Suppressor macrophage treated with lipopolysaccharide for 4 hours (primary cell): Measurements from ENCODE around the gene MAP2K7.
A peak's percentile ranks its signal among the peaks of the same experiment; 100 is the strongest.

ENCODE experiments used
- DNase-seq: peaks from one replicate; pipeline ENCODE4 v3.0.0-alpha.2; 2020

The MAP2K7 gene

DNA sequence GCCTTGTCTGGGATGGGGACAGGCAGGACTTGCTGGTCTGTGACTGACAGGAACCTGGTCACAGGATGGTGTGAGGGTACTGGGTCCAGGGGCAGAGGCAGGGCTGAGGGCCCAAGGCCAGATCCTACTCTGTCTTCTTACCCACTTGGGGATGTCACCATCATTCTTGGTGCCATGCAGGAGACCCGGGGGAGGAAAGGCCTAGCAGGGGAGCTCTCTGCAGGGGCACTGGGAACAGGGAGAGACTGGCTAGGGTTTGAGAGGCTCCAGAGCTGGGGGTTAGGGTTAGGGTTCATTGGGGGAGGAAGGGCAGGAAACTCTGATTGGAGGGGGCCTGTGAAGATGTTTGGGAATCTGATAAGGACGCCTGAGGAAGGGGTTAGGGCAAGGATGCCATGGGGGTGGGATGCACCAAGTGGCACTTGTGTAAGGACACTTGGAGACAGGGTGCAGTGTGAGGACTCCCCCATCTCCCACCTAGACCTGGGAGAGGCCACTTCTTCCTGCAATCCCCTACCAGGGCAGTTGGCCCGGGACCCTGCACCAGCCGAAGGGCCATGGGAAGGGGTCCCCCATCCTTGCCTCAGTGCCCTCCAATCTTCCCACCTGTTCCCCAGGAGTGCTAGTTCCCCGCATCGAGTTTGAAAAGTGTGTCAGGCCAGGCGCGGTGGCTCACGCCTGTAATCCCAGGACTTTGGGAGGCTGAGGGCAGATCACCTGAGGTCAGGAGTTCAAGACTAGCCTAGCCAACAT is 36.4 kb upstream of the MAP2K7 start:
- DNase-seq = no peak

DNA sequence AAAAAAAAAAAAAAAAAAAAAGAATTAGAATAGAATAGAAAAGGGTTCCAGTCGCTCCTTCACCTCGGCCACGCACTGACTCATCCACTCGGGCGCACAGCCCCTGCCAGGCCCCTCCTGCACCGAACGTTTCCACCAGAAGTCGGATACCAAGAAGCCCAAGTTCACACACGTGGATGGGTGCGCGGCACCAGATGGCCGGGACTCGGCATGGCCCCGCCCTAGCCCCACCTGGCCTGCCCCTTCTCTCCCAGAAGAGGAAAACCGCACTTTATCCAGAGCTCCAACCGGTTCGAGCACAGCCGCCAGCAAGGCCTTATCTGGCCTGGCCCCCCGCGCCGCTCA is 35.4 kb upstream of the MAP2K7 start:
- DNase-seq = no peak

DNA sequence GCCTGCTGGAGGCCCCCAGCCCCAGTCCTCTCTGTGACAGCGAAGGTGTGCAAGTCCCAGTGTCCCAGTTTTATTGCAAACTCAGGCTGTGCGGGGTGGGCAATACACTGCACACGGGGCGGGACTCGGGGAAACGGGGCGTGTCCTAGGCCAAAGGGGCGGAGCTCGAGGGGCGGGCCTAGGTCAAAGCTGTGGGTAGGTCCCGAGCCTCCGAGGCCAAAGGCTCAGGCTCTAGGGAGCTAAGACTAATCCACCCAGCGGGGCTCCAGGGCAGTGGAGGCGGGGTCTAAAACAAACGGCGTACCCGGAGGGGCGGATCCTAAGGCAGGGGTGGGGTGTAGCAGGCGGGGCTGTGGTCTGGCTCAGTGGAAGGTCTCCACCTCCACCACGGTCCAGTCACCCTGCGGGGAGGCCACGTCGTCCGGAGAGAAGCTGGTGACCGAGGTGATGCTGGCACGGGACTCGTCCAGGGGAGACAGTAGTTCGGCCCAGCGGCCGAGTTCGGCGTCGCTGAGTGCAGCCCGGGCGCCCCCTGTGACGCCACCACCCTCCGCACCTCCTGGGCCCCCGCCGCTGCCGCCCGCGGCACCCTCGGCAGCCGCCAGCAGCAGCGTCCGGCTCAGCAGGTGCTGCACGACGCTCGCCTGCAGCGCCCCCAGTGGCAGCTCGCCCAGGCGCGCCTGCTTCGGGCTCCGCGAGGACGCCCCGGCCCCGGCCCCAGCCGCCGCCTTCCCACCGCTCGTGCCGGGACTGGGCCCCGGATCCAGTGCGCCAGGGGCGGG is 34.8 kb upstream of the MAP2K7 start:
- peak; percentile 73 for DNase-seq

DNA sequence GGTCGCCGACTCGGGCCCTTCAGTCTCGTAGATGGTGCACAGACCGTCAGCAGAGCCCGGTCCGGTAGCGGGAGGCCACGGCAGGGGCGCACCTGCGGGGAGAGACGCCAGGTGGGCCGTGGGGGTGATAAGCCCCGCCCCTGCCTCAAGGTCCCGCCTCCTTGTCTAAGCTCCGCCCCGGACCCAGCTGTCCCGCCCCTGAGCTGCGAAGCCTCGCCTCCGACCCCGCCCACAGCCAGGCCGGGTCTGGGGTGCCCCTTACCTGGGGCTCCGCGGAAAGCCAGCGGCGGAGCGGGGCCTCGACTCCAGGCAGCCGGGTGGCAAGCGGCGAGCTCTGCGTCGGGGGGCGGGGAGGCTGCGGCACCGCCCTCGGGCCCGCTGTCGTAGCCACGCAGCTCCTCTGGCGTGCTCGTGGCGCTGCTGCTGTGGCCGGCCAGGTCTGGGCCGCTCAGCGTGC is 34.2 kb upstream of the MAP2K7 start:
- peak; percentile 34 for DNase-seq

DNA sequence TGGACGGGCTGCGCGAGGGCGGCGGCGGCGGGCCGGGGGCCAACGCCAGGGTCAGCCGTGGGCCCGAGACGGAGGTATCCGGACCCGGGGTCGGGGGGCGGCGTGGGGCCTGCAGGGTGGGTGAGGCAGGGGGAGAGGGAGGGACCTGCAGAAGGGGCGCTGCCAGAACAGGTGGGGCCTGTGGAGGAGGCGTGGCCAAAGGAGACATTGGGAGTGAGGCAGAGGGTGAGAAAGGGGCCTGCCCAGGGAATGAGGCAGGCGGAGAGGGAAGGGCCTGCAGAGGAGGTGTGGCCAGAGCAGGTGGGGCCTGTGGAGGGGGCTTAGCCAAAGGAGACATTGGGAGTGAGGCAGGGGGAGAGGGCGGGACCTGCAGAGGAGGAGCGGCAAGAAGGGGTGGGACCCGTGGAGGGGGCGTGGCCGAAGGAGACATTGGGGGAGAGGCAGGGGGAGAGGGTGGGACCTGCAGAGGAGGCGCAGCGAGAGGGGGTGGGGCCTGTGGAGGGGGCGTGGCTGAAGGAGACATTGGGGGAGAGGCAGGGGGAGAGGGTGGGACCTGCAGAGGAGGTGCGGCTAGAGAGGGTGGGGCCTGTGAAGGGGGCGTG is 33.7 kb upstream of the MAP2K7 start:
- DNase-seq = no peak

DNA sequence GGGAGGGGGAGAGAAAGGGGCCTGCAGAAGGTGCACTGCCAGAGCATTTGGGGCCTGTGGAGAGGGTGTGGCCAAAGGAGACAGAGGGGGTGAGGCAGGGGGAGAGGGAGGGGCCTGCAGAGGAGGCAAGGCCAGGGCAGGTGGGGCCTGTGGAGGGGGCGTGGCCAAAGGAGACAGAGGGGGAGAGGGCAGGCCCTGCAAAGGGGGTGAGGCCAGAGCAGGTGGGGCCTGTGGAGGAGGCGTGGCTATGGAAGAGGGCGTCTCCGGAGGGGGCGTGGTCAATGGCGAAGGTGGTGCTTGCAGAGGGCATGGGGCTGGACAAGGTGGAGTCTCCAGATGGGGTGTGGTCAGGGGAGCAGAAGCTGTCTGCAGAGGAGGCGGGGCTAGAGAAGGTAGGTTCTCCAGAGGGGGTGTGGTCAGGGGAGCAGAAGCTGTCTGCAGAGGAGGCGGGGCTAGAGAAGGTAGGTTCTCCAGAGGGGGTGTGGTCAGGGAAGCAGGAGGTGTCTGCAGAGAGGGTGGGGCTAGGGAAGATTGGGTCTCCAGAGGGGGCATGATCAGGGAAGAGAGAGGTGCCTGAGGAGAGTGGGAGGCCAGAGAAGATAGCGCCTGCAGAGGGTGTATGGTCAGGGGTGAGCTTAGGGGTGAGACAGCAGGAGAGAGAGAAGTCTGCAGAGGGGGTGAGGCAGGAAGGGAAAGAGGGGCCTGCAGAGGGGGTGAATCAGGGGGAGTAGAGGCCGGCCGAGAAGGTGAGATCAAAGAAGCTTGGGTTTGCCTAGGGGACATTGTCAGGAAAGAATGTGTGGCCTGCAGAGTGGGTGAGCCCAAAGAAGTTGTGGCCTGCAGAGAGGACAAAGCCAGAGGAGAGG is 32.9 kb upstream of the MAP2K7 start:
- DNase-seq = peak; percentile 34

DNA sequence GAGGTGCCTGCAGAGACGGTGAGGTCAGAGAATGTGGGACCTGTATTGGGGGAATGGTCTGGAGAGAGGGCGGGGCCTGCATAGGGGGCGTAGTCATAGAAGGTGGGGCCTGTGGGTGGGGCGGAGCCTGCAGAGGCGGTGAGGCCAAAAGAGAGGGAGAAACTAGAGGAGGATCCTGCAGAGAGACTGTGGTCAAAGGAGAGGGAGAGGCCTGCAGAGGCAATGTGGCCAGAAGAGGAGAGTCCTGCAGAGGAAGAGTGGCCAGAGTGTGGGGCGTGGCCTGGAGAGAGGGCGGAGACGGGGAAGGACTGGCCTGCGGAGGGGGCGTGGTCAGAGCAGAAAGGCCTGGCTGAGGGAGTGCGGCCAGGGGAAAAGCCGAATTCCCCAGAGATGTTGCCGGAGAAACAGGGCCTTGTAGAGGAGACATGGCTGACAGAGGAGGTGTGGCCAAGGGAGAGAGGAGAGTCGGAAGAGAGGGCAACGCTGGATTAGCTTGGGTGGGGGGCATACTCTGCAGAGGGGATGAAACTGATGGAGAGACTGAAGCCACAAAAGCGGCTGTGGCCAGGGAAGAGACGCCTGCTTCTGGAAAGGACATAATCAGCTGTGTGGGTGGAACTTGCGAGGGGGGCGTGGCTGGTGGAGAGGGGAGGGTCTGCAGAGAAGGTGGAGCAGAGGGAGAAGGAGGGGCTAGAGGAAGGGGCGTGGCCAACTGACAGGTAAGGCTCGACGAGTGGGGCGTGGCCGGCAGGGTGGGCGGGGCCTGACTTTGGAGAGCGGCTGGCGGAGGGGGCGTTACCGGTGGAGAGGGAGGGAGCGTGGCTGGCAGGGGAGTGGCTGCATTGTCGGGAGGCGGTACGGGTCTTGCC is 32.0 kb upstream of the MAP2K7 start:
- peak; percentile 81 for DNase-seq

DNA sequence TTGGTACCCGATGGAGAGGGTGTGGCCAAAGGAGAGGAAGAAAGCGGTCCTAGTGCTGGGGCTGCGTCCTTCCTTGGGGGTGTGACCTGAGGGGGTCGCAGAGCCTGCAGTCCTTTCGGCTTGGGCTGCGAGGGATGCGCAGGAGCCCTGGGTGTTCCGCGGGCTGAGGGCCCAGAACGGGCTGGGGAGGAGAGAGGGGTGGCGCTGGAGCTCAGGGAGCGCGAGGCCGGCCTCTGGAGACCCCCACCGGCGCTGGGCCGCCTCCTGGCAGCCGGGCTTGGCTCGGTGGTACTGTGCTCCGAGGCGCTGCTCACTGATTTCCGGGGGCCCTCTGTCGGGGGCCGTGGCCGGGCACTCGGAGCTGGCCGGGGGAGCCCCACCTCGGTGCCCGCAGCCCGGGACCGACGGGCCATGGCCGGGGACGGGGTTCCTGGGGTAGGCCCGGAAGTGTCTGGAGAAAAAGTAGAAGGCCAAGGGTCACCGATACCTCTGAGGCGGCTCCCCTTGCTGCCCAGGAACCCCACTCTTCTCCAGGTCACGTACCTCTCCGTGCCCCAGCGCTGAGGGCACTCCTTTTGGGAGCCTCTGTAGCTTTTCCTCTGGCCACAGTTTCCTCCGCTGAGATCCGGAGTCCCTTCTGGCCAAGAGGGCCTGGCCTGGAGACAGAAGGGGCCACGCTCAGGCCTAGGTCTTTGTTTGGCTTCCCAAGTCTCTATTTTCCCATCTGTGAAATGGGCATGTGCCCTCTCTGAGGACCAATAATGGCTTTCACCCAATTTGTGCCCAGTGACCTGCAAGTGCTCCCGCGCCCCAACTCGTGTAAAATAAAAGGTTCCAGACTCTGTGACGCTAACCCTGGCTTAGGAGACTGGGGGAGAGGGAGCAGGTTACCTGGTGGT is 31.1 kb upstream of the MAP2K7 start:
- DNase-seq = no peak

DNA sequence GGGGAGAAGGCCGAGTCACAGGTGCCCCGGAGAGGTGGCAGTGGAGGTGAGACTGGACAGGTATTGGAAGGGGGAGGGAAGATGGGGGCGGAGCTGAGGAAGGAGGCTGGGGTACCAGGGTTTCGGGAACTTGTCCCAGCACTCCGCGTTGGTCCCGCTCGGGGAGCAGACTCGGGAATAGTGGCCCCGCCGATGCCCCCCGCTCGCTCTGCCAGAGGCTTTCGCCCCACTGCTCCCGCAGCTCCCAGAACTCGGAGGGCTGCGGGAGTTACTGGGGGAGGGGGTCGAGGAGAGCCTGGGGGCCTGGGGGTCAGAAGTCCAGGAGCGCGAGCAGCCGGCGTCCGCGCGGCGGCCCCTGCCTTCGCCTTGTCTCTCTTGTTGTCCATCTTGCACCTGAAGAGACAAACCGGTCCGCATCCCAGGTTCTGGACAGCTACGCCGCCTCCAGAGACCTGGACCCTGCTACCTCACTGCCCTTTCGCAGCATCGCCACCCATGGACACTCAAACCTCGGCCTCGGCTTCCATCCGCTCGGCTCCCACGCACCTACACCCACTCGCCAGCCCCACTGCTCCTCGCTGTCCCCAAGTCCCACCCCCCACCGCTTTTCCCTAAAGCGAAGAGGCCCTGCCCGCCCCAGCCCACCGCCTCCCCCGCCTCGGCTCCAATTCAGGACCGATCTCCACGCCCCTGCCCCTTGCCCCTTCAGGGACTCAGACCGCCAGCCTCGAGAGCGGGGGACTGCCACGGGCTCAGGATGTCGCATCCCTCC is 30.2 kb upstream of the MAP2K7 start:
- DNase-seq = no peak

DNA sequence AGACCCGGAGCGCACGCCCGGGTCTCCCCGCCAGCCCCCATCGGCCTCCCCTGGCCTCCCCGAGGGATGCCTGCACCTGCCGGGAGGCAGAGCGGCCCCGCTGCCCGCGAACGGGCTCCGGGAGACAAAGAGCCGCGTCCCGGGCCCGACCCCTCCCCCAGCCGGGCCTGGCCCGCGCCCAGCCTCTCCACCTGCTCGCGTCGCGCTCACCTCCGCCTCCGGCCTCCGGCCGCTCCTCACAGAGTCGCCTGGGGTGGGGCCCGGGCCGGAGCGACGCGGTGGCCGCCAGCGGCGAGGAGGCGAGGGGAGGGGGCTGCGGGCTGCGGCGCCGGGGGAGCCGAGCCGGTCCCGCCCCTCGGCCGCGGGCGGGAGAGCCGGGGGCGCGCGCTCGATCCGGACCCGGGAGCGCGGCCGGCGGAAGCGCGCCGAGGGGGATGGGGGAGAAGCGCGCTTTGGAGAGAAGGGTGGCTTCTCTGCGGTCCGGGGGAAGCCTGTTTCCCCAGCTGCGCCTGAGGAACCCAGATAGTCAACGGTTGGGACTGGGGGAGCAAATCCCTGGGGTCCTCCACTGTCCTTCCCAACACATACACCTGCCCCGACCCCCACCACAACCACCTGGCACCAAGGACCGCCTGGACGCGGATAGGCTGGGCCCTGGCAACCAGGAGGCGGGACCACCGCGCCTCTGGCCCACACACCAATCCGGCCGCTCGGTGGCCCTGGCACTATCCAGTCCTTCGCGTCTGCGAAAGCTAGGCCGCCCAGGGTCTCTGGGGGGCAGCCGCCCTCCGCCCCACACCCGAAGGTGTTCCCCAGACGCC is 29.4 kb upstream of the MAP2K7 start, which contains the start of gene PRR36:
Gene PRR36 (minus strand): TSS at position 315 of the 821 bp plus-strand sequence. CDS start 701 bp downstream, outside the sequence.
- DNase-seq = no peak

DNA sequence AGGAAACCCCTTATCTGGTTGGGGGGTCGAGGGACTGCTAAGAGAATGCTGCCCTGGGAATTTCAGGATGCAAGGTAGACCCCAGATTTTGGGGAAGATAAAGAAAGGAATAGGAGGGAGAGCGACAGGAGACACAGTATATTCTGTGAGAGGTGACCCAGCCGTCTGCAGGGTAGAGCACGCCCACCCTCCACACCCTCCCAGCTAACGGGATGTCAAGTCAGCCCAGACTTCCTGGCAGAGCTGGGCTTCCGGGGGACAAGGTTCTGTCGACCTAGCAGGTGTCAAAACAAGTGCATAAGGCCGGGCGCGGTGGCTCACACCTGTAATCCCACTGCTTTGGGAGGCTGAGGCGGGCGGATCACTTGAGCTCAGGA is 28.8 kb upstream of the MAP2K7 start:
- DNase-seq = no peak

DNA sequence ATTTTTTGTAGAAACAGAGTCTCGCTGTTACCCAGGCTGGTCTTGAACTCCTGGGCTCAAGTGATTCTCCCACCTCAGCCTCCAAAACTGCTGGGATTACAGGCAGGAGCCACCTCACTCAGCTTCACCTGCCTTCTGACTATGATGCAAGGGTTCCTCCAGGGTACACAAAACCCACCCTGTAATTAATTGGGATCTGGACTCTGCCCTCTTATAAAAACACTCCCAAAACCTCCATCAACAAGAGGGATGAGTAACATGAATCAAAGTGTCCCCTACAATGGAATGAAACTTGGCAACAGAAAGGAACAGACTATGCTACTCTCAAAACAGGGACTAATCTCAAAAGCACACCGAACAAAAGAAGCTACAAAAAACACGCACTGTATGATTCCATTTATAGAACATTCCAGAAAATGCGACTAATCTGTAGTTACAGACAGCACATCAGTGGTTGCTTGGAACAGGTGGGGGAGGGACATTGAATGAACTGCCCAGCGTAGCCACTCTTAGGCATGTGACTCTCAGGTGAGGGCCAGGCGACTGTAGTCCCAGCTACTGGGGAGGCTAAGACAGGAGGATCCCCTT is 26.3 kb upstream of the MAP2K7 start:
- DNase-seq = no peak

DNA sequence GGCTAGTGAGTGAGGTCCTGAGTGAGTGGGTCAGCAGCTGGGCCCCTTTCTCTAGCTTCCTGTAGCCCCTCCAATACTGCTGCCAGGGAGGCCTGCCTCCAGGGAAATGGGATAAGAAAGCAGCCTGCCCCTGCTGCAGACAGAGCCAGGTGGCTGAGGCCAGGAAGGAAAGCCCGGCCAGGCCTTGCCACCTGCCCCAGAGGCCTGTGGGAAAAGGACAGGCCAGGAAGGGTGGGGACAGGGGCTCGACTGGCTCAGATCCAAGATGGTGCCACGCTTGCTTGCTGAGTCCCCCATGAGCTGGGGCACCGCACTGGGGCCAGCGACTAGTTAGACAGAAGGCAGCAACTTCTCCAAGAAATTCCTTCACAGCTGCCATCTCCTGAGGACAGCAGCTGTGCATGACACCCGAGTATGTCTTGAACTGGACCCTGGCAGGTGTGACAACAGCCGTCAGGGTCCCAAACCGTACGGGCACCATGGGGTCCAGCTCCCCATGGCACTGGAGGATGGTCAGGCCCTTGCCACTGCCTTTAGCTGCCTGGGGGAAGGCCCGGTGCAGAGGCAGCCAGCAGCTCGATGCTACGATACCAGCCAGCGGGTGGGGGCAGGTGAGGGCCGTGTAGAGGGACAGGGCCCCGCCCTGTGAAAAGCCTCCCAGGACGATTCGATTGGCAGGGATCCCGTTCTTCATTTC is 24.4 kb upstream of the MAP2K7 start:
- no peak for DNase-seq

DNA sequence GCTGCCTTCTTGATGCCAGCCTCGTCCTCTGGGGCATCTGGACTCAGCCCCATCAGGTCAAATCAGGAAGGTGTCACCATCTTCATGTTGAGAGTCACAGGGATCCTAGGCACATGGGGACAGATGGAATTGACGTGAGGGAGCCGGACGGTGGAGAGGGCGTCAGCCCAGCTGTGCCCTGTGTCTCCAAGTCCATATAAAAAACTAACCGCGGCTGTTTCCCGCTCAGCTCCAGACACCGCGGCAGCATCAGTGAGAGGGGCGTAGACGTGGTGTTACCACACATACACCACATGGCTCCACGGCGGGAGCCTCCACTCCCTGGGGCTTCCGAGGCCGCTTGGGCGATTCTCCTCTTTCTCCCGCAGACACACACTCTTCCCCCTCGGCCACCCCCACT is 23.8 kb upstream of the MAP2K7 start:
- no peak for DNase-seq

DNA sequence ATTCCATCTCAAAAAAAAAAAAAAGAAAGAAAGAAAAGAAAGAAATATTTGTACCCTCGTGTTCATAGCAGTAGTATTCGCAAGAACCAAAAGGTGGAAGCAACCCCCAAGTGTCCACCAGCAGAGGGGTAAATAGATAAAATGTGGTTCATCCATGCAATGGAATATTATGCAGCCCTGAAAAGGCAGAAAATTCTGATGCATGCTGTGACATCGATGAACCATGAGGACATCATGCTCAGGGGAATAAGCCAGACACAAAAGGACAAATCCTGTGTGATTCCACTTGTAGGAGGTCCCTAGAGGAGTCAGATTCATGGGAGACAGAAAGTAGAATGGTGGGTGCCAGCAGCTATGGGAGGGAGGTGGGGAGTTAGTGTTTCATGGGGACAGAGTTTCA is 21.8 kb upstream of the MAP2K7 start:
- no peak for DNase-seq

DNA sequence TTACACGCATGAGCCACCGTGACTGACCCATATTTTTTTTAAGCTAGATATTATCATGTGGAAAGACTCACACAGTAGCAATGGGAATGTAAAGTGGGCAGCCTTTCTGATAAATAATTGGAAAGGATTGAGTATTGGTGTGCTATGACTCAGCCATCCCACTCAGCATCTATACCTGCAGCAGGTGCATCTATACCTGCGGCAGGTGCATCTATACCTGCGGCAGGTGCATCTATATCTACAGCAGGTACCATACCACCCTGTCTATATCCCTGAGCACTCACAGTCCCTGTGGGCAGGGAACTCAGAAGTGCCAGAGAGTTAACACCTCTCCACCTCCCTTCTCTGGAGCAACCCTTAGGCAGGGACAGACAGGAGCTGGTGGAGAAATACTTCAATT is 20.6 kb upstream of the MAP2K7 start:
- no peak for DNase-seq

DNA sequence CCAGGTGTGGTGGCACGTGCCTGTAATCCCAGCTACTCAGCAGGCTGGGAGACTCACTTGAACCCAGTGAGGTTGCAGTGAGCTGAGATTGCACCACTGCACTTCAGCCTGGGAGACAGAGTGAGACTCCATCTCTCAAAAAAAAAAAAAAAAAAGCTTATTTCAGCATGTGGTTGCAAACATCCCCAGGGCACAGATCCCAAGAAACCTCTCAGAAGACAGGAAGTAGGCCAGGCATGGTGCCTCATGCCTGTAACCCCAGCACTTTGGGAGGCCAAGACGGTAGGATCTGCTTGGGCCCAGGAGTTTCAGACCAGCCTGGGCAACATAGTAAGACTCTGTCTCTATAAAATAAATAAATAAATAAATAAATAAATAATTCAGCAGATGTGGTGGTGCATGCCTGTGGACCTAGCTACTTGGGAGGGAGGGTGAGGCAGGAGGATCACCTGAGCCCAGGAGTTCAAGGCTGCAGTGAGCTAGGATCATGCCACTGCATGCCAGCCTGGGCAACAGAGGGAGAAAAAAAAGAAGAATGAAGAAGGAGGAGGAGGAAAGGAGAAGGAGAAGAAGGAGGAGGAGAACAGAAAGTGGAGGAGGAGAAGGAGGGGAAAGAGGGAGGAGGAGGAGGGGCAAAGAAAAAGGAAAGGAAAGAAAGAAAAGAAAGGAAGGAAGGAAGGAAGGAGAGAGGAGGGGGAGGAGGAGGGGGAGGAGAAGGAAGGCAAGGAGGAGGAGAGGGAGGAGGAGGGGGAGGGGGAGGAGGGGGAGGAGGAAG is 19.7 kb upstream of the MAP2K7 start:
- no peak for DNase-seq
